ENCODE results near the gene BSND.
A peak's percentile ranks its signal among the peaks of the same experiment; 100 is the strongest.

Gene BSND

GRCh38 chr1:55005351-55006140 lies 6.8 kb downstream of the BSND start:
- Histone ChIP-seq H3K56ac (ENCODE audit: low read length) (no peak overlapping the region), H3K36me3 (ENCODE audit: control insufficient read depth, insufficient read depth, low read length) (no peaks in the 10 kb centered on the region), H3K27me3 (ENCODE audit: insufficient read depth, low read length, poor library complexity) (no peaks in the 10 kb centered on the region), H4K8ac (ENCODE audit: low read depth, low read length) (no peak overlapping the region), H3K4me2 (ENCODE audit: low read length) (no peak overlapping the region), H2BK120ac (ENCODE audit: low read depth, low read length) (no peak overlapping the region), H3K9ac (ENCODE audit: low read length) (no peak overlapping the region), H3K79me1 (ENCODE audit: low read length) (no peaks in the 10 kb centered on the region), H3K4me1 (ENCODE audit: control insufficient read depth, low read depth, low read length) (no peaks in the 10 kb centered on the region), H3K27ac (ENCODE audit: low read depth, low read length) (no peak overlapping the region), H4K5ac (ENCODE audit: low read length) (no peak overlapping the region), H2BK15ac (replicated peaks; ENCODE audit: low read depth) (no peak overlapping the region), H3K4me3 (ENCODE audit: low read length) (no peak overlapping the region), H3K79me2 (ENCODE audit: control insufficient read depth, insufficient read depth, low read length) (no peaks in the 10 kb centered on the region), H2BK5ac (ENCODE audit: low read length) (no peak overlapping the region), H2AK5ac (ENCODE audit: low read length) (no peak overlapping the region), H3K18ac (ENCODE audit: low read length) (no peak overlapping the region), H3K23ac (ENCODE audit: low read length) (no peak overlapping the region), H3K4ac (ENCODE audit: low read depth, low read length) (no peak overlapping the region)
- WGBS (ENCODE audit: extremely low coverage, insufficient coverage, low lambda C conversion rate): no CpG with 5 or more reads among the region's 10 CpGs
- no peak for DNase-seq

- H2BK15ac ChIP-seq (replicated peaks; ENCODE audit: low read depth): no peak overlapping the region
- H2BK5ac ChIP-seq (ENCODE audit: low read length): no peak overlapping the region
- H3K36me3 ChIP-seq (ENCODE audit: control insufficient read depth, insufficient read depth, low read length): no peaks in the 10 kb centered on the region
- H4K8ac ChIP-seq (ENCODE audit: low read depth, low read length): no peak overlapping the region
- no peaks in the 10 kb centered on the region for H3K27me3 ChIP-seq (ENCODE audit: insufficient read depth, low read length, poor library complexity)
- H3K4ac ChIP-seq (ENCODE audit: low read depth, low read length): no peak overlapping the region
- no peak overlapping the region for H3K23ac ChIP-seq (ENCODE audit: low read length)
- no peaks in the 10 kb centered on the region for H3K79me2 ChIP-seq (ENCODE audit: control insufficient read depth, insufficient read depth, low read length)
- no peaks in the 10 kb centered on the region for H3K79me1 ChIP-seq (ENCODE audit: low read length)
- WGBS (ENCODE audit: extremely low coverage, insufficient coverage, low lambda C conversion rate): no CpG with 5 or more reads among the region's 12 CpGs
- no peak overlapping the region for H3K4me3 ChIP-seq (ENCODE audit: low read length)
- no peak overlapping the region for H3K27ac ChIP-seq (ENCODE audit: low read depth, low read length)
- H2AK5ac ChIP-seq (ENCODE audit: low read length): no peak overlapping the region
- H3K4me2 ChIP-seq (ENCODE audit: low read length): no peak overlapping the region
- H3K4me1 ChIP-seq (ENCODE audit: control insufficient read depth, low read depth, low read length): no peaks in the 10 kb centered on the region
- H2BK120ac ChIP-seq (ENCODE audit: low read depth, low read length): no peak overlapping the region
- H3K9ac ChIP-seq (ENCODE audit: low read length): no peak overlapping the region
- no peak for DNase-seq
- H3K18ac ChIP-seq (ENCODE audit: low read length): no peak overlapping the region
- no peak overlapping the region for H4K5ac ChIP-seq (ENCODE audit: low read length)
- no peak overlapping the region for H3K56ac ChIP-seq (ENCODE audit: low read length)
Observed at GRCh38 chr1:55006931-55007330, 8.2 kb downstream of the BSND start.

- no peak overlapping the region for H2BK15ac ChIP-seq (replicated peaks; ENCODE audit: low read depth)
- no peak overlapping the region for H3K27ac ChIP-seq (ENCODE audit: low read depth, low read length)
- H3K79me2 ChIP-seq (ENCODE audit: control insufficient read depth, insufficient read depth, low read length): no peaks in the 10 kb centered on the region
- no peak overlapping the region for H3K9ac ChIP-seq (ENCODE audit: low read length)
- H3K79me1 ChIP-seq (ENCODE audit: low read length): no peaks in the 10 kb centered on the region
- no peak overlapping the region for H4K8ac ChIP-seq (ENCODE audit: low read depth, low read length)
- no peak overlapping the region for H3K4me3 ChIP-seq (ENCODE audit: low read length)
- H3K4me2 ChIP-seq (ENCODE audit: low read length): no peak overlapping the region
- no peak overlapping the region for H3K4ac ChIP-seq (ENCODE audit: low read depth, low read length)
- H3K4me1 ChIP-seq (ENCODE audit: control insufficient read depth, low read depth, low read length): no peaks in the 10 kb centered on the region
- H2BK120ac ChIP-seq (ENCODE audit: low read depth, low read length): no peak overlapping the region
- H3K27me3 ChIP-seq (ENCODE audit: insufficient read depth, low read length, poor library complexity): no peaks in the 10 kb centered on the region
- H3K56ac ChIP-seq (ENCODE audit: low read length): no peak overlapping the region
- no peak for DNase-seq
- no peak overlapping the region for H3K23ac ChIP-seq (ENCODE audit: low read length)
- H2BK5ac ChIP-seq (ENCODE audit: low read length): no peak overlapping the region
- H2AK5ac ChIP-seq (ENCODE audit: low read length): no peak overlapping the region
- WGBS (ENCODE audit: extremely low coverage, insufficient coverage, low lambda C conversion rate): no CpG with 5 or more reads among the region's 3 CpGs
- no peak overlapping the region for H3K18ac ChIP-seq (ENCODE audit: low read length)
- H4K5ac ChIP-seq (ENCODE audit: low read length): no peak overlapping the region
- no peaks in the 10 kb centered on the region for H3K36me3 ChIP-seq (ENCODE audit: control insufficient read depth, insufficient read depth, low read length)
Observed at GRCh38 chr1:55007625-55008024, 8.9 kb downstream of the BSND start.

- H3K27ac ChIP-seq (ENCODE audit: low read depth, low read length): no peak overlapping the region
- no peak overlapping the region for H3K56ac ChIP-seq (ENCODE audit: low read length)
- H4K8ac ChIP-seq (ENCODE audit: low read depth, low read length): no peak overlapping the region
- no peak overlapping the region for H2AK5ac ChIP-seq (ENCODE audit: low read length)
- no peak overlapping the region for H3K18ac ChIP-seq (ENCODE audit: low read length)
- H3K27me3 ChIP-seq (ENCODE audit: insufficient read depth, low read length, poor library complexity): no peaks in the 10 kb centered on the region
- H3K36me3 ChIP-seq (ENCODE audit: control insufficient read depth, insufficient read depth, low read length): no peaks in the 10 kb centered on the region
- H3K23ac ChIP-seq (ENCODE audit: low read length): no peak overlapping the region
- H4K5ac ChIP-seq (ENCODE audit: low read length): no peak overlapping the region
- no peak overlapping the region for H3K4me2 ChIP-seq (ENCODE audit: low read length)
- no peak overlapping the region for H3K4me3 ChIP-seq (ENCODE audit: low read length)
- H2BK5ac ChIP-seq (ENCODE audit: low read length): no peak overlapping the region
- no peak overlapping the region for H2BK15ac ChIP-seq (replicated peaks; ENCODE audit: low read depth)
- H3K79me1 ChIP-seq (ENCODE audit: low read length): no peaks in the 10 kb centered on the region
- no peak for DNase-seq
- no peaks in the 10 kb centered on the region for H3K79me2 ChIP-seq (ENCODE audit: control insufficient read depth, insufficient read depth, low read length)
- H3K9ac ChIP-seq (ENCODE audit: low read length): no peak overlapping the region
- H3K4me1 ChIP-seq (ENCODE audit: control insufficient read depth, low read depth, low read length): no peaks in the 10 kb centered on the region
- H2BK120ac ChIP-seq (ENCODE audit: low read depth, low read length): no peak overlapping the region
- no peak overlapping the region for H3K4ac ChIP-seq (ENCODE audit: low read depth, low read length)
- WGBS (ENCODE audit: extremely low coverage, insufficient coverage, low lambda C conversion rate): no CpG with 5 or more reads among the region's 9 CpGs
Observed at GRCh38 chr1:55010194-55010886, 11.6 kb downstream of the BSND start.

- no peak overlapping the region for H3K56ac ChIP-seq (ENCODE audit: low read length)
- H3K4ac ChIP-seq (ENCODE audit: low read depth, low read length): no peak overlapping the region
- no peak overlapping the region for H3K4me3 ChIP-seq (ENCODE audit: low read length)
- no peak overlapping the region for H3K27ac ChIP-seq (ENCODE audit: low read depth, low read length)
- H3K79me2 ChIP-seq (ENCODE audit: control insufficient read depth, insufficient read depth, low read length): no peaks in the 10 kb centered on the region
- H3K23ac ChIP-seq (ENCODE audit: low read length): no peak overlapping the region
- no peak overlapping the region for H4K5ac ChIP-seq (ENCODE audit: low read length)
- no peaks in the 10 kb centered on the region for H3K4me1 ChIP-seq (ENCODE audit: control insufficient read depth, low read depth, low read length)
- H3K79me1 ChIP-seq (ENCODE audit: low read length): no peaks in the 10 kb centered on the region
- no peak overlapping the region for H3K4me2 ChIP-seq (ENCODE audit: low read length)
- no peak overlapping the region for H4K8ac ChIP-seq (ENCODE audit: low read depth, low read length)
- no peaks in the 10 kb centered on the region for H3K27me3 ChIP-seq (ENCODE audit: insufficient read depth, low read length, poor library complexity)
- DNase-seq: peak; percentile 31
- H3K18ac ChIP-seq (ENCODE audit: low read length): no peak overlapping the region
- H2BK15ac ChIP-seq (replicated peaks; ENCODE audit: low read depth): no peak overlapping the region
- no peak overlapping the region for H3K9ac ChIP-seq (ENCODE audit: low read length)
- no peak overlapping the region for H2AK5ac ChIP-seq (ENCODE audit: low read length)
- H2BK5ac ChIP-seq (ENCODE audit: low read length): no peak overlapping the region
- WGBS (ENCODE audit: extremely low coverage, insufficient coverage, low lambda C conversion rate): no CpG with 5 or more reads among the region's 7 CpGs
- no peaks in the 10 kb centered on the region for H3K36me3 ChIP-seq (ENCODE audit: control insufficient read depth, insufficient read depth, low read length)
- H2BK120ac ChIP-seq (ENCODE audit: low read depth, low read length): no peak overlapping the region
Observed at GRCh38 chr1:55010887-55011217, 12.1 kb downstream of the BSND start.

Measured in mesendoderm (in vitro differentiated cells).